Measurements from ENCODE around the gene LSMEM2. TPM values are rescaled to one million over a fixed set of nuclear protein-coding genes. Genes with fewer than 3 reads are reported as not detected.
"Not testable (repeated sequence)": the region's sequence is repeated elsewhere in the genome, so short reads cannot be mapped to it uniquely, and the experiment has no call there.

Gene LSMEM2
- polyA plus RNA-seq, 1 donor, result 0.25 TPM

- DNase-seq, result peak in 1 of 2 donors; percentile 37
- Histone ChIP-seq H3K4me1 (ENCODE audit: control insufficient read depth, insufficient read depth, low read length) (peaks cover 39% of the 10 kb centered on the region), H3K4me3 (ENCODE audit: low read length) (peak overlapping the region; percentile 47), H3K36me3 (ENCODE audit: control insufficient read depth, insufficient read depth, low read length) (no peaks in the 10 kb centered on the region), H3K27ac (ENCODE audit: low read length) (peak overlapping the region; percentile 69), H3K27me3 (ENCODE audit: control insufficient read depth, insufficient read depth, low read length) (no peaks in the 10 kb centered on the region), H3K9me3 (ENCODE audit: control insufficient read depth, low read depth, low read length) (no peaks in the 10 kb centered on the region)
- WGBS (ENCODE audit: insufficient coverage, low lambda C conversion rate), result no CpG with 5 or more reads among the region's 12 CpGs
These were observed 21.2 kb downstream of the LSMEM2 start for GRCh38 chr3:50299929-50300680.

GRCh38 chr3:50300681-50301254 lies 21.9 kb downstream of the LSMEM2 start:
- no CpG with 5 or more reads among the region's 6 CpGs for whole genome bisulfite sequencing (ENCODE audit: insufficient coverage, low lambda C conversion rate)
- H3K27me3 ChIP-seq (ENCODE audit: control insufficient read depth, insufficient read depth, low read length), result no peaks in the 10 kb centered on the region
- no peaks in the 10 kb centered on the region for H3K9me3 ChIP-seq (ENCODE audit: control insufficient read depth, low read depth, low read length)
- peaks cover 39% of the 10 kb centered on the region for H3K4me1 ChIP-seq (ENCODE audit: control insufficient read depth, insufficient read depth, low read length)
- no peaks in the 10 kb centered on the region for H3K36me3 ChIP-seq (ENCODE audit: control insufficient read depth, insufficient read depth, low read length)
- H3K4me3 ChIP-seq (ENCODE audit: low read length), result no peak overlapping the region
- peak overlapping the region; percentile 69 for H3K27ac ChIP-seq (ENCODE audit: low read length)
- DNase-seq, result no peak

GRCh38 chr3:50302095-50303012 lies 23.5 kb downstream of the LSMEM2 start:
- Histone ChIP-seq H3K9me3 (ENCODE audit: control insufficient read depth, low read depth, low read length) (peaks cover 2% of the 10 kb centered on the region), H3K4me1 (ENCODE audit: control insufficient read depth, insufficient read depth, low read length) (peaks cover 39% of the 10 kb centered on the region), H3K27me3 (ENCODE audit: control insufficient read depth, insufficient read depth, low read length) (no peaks in the 10 kb centered on the region), H3K36me3 (ENCODE audit: control insufficient read depth, insufficient read depth, low read length) (no peaks in the 10 kb centered on the region), H3K4me3 (ENCODE audit: low read length) (no peak overlapping the region), H3K27ac (ENCODE audit: low read length) (peak overlapping the region; percentile 49)
- no peak for DNase-seq
- no CpG with 5 or more reads among the region's 32 CpGs for WGBS (ENCODE audit: insufficient coverage, low lambda C conversion rate)

GRCh38 chr3:50303013-50303815 lies 24.3 kb downstream of the LSMEM2 start, which contains the start of gene HYAL1:
TSS of gene HYAL1 (minus strand) at chr3:50303574. CDS start at chr3:50302956, 618 bp downstream.
- Histone ChIP-seq H3K4me3 (ENCODE audit: low read length) (no peak within 1 kb of the TSS), H3K36me3 (ENCODE audit: control insufficient read depth, insufficient read depth, low read length) (no peaks in the 10 kb centered on the region), H3K27ac (ENCODE audit: low read length) (peak within 1 kb of the TSS; percentile 49), H3K9me3 (ENCODE audit: control insufficient read depth, low read depth, low read length) (peaks cover 11% of the 10 kb centered on the region), H3K27me3 (ENCODE audit: control insufficient read depth, insufficient read depth, low read length) (no peaks in the 10 kb centered on the region), H3K4me1 (ENCODE audit: control insufficient read depth, insufficient read depth, low read length) (peaks cover 36% of the 10 kb centered on the region)
- no CpG with 5 or more reads among the region's 14 CpGs for WGBS (ENCODE audit: insufficient coverage, low lambda C conversion rate)
- peak; percentile 58 to 72 for DNase-seq

- peaks cover 22% of the 10 kb centered on the region for H3K9me3 ChIP-seq (ENCODE audit: control insufficient read depth, low read depth, low read length)
- no peak overlapping the region for H3K27ac ChIP-seq (ENCODE audit: low read length)
- no peaks in the 10 kb centered on the region for H3K27me3 ChIP-seq (ENCODE audit: control insufficient read depth, insufficient read depth, low read length)
- no peak for DNase-seq
- no peak overlapping the region for H3K4me3 ChIP-seq (ENCODE audit: low read length)
- H3K4me1 ChIP-seq (ENCODE audit: control insufficient read depth, insufficient read depth, low read length), result peaks cover 29% of the 10 kb centered on the region
- H3K36me3 ChIP-seq (ENCODE audit: control insufficient read depth, insufficient read depth, low read length), result no peaks in the 10 kb centered on the region
These were observed 25.7 kb downstream of the LSMEM2 start for GRCh38 chr3:50304601-50305000.

- Histone ChIP-seq H3K9me3 (ENCODE audit: control insufficient read depth, low read depth, low read length) (peaks cover 22% of the 10 kb centered on the region), H3K36me3 (ENCODE audit: control insufficient read depth, insufficient read depth, low read length) (peaks cover 18% of the 10 kb centered on the region)
- H3K27me3 ChIP-seq (ENCODE audit: control insufficient read depth, insufficient read depth, low read length); H3K4me3 ChIP-seq (ENCODE audit: low read length); H3K4me1 ChIP-seq (ENCODE audit: control insufficient read depth, insufficient read depth, low read length); H3K27ac ChIP-seq (ENCODE audit: low read length); DNase-seq: not testable (repeated sequence)
- WGBS (ENCODE audit: insufficient coverage, low lambda C conversion rate), result no CpG with 5 or more reads among the region's 32 CpGs
These were observed 33.2 kb downstream of the LSMEM2 start for GRCh38 chr3:50312041-50312440.

- no CpG with 5 or more reads among the region's 3 CpGs for WGBS (ENCODE audit: insufficient coverage, low lambda C conversion rate)
- peaks cover under 1% of the 10 kb centered on the region for H3K9me3 ChIP-seq (ENCODE audit: control insufficient read depth, low read depth, low read length)
- H3K27ac ChIP-seq (ENCODE audit: low read length), result no peak overlapping the region
- peaks cover 33% of the 10 kb centered on the region for H3K4me1 ChIP-seq (ENCODE audit: control insufficient read depth, insufficient read depth, low read length)
- DNase-seq, result no peak
- H3K27me3 ChIP-seq (ENCODE audit: control insufficient read depth, insufficient read depth, low read length), result no peaks in the 10 kb centered on the region
- H3K4me3 ChIP-seq (ENCODE audit: low read length), result no peak overlapping the region
- H3K36me3 ChIP-seq (ENCODE audit: control insufficient read depth, insufficient read depth, low read length), result peaks cover 41% of the 10 kb centered on the region
These were observed 35.5 kb downstream of the LSMEM2 start for GRCh38 chr3:50314342-50314741.

GRCh38 chr3:50314816-50315215 lies 35.9 kb downstream of the LSMEM2 start:
- H3K27ac ChIP-seq (ENCODE audit: low read length), result no peak overlapping the region
- H3K36me3 ChIP-seq (ENCODE audit: control insufficient read depth, insufficient read depth, low read length), result peaks cover 45% of the 10 kb centered on the region
- no peak overlapping the region for H3K4me3 ChIP-seq (ENCODE audit: low read length)
- H3K27me3 ChIP-seq (ENCODE audit: control insufficient read depth, insufficient read depth, low read length), result no peaks in the 10 kb centered on the region
- DNase-seq, result no peak
- no peaks in the 10 kb centered on the region for H3K9me3 ChIP-seq (ENCODE audit: control insufficient read depth, low read depth, low read length)
- WGBS (ENCODE audit: insufficient coverage, low lambda C conversion rate), result 100% methylated on average over 1 of the region's 4 CpGs
- peaks cover 37% of the 10 kb centered on the region for H3K4me1 ChIP-seq (ENCODE audit: control insufficient read depth, insufficient read depth, low read length)

GRCh38 chr3:50316657-50317242 lies 37.9 kb downstream of the LSMEM2 start:
- WGBS (ENCODE audit: insufficient coverage, low lambda C conversion rate), result no CpG with 5 or more reads among the region's 9 CpGs
- Histone ChIP-seq H3K4me3 (ENCODE audit: low read length) (no peak overlapping the region), H3K36me3 (ENCODE audit: control insufficient read depth, insufficient read depth, low read length) (peaks cover 47% of the 10 kb centered on the region)

More at GRCh38 chr3:50316657-50317242, 37.9 kb downstream of the LSMEM2 start:
- Histone ChIP-seq H3K27ac (ENCODE audit: low read length) (peak overlapping the region; percentile 80), H3K9me3 (ENCODE audit: control insufficient read depth, low read depth, low read length) (no peaks in the 10 kb centered on the region), H3K4me1 (ENCODE audit: control insufficient read depth, insufficient read depth, low read length) (peaks cover 44% of the 10 kb centered on the region), H3K27me3 (ENCODE audit: control insufficient read depth, insufficient read depth, low read length) (no peaks in the 10 kb centered on the region)
- peak; percentile 80 to 88 for DNase-seq

Data from large intestine (tissue), 3 donors.